Mucosa of rectum (tissue), 2 donors: ENCODE measurements around the gene TRIP4.
"Not testable (repeated sequence)": the region's sequence is repeated elsewhere in the genome, so short reads cannot be mapped to it uniquely, and the experiment has no call there.

Source experiments
- H3K27ac ChIP-seq, 2 donors: one replicate each; pipeline ENCODE4 v1.7.0; 2013; ENCODE audit warnings: inconsistent platforms in 2 of 2, low read depth in 2 of 2, low read length in 2 of 2
- H3K27me3 ChIP-seq, 2 donors: one replicate each; pipeline ENCODE4 v1.7.0; 2013; ENCODE audit warnings: low read length in 2 of 2; ENCODE audit not compliant: control insufficient read depth in 2 of 2, insufficient read depth in 2 of 2
- H3K36me3 ChIP-seq, 2 donors: one replicate each; pipeline ENCODE4 v1.7.0; 2013; ENCODE audit warnings: low read length in 2 of 2; ENCODE audit not compliant: control insufficient read depth in 2 of 2, insufficient read depth in 2 of 2
- H3K4me1 ChIP-seq, 2 donors: one replicate each; pipeline ENCODE4 v1.7.0; 2013; ENCODE audit warnings: low read length in 2 of 2, mild to moderate bottlenecking in 1 of 2; ENCODE audit not compliant: control insufficient read depth in 2 of 2, insufficient read depth in 2 of 2
- H3K4me3 ChIP-seq, 2 donors: one replicate each; pipeline ENCODE4 v1.7.0; 2013; ENCODE audit warnings: low read length in 2 of 2
- H3K9ac ChIP-seq, 2 donors: one replicate each; pipeline ENCODE4 v1.7.0; 2013; ENCODE audit warnings: low read length in 2 of 2, low read depth in 1 of 2, mild to moderate bottlenecking in 1 of 2
- H3K9me3 ChIP-seq, 2 donors: one replicate each; pipeline ENCODE4 v1.7.0; 2013; ENCODE audit warnings: low read length in 2 of 2; ENCODE audit not compliant: control insufficient read depth in 2 of 2
- donor health status: healthy.
- donor health status: Normal muscosa, but diverticular disease.

Gene TRIP4

DNA sequence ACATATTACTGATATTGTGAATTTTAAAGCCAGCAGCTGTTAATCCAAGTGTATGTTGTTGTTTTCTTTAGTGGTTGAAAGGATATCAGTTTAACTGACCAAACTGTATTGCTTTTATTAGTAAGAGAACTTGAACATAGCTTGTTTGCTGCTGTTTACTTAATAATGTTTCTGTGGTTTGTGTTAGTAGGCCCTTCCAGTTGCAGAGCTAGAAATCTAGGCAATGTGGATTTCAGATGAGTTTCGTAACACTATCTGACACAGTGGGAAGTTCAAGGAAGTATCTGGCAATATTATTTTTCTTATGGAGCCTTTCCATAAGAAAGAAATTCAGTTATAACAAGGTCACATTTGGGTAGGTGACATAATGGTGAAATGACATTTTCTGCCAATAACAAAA lies 91.2 kb downstream of the TRIP4 start:
- no peak overlapping the region for H3K4me3 ChIP-seq
- no peaks in the 10 kb centered on the region for H3K36me3 ChIP-seq
- no peaks in the 10 kb centered on the region for H3K9me3 ChIP-seq
- no peaks in the 10 kb centered on the region for H3K4me1 ChIP-seq
- H3K9ac ChIP-seq = no peak overlapping the region
- H3K27ac ChIP-seq = no peak overlapping the region
- H3K27me3 ChIP-seq = no peaks in the 10 kb centered on the region

GRCh38 chr15:64480891-64481290 lies 93.3 kb downstream of the TRIP4 start:
- H3K4me3 ChIP-seq = no peak overlapping the region
- no peaks in the 10 kb centered on the region for H3K27me3 ChIP-seq
- no peaks in the 10 kb centered on the region for H3K9me3 ChIP-seq
- H3K4me1 ChIP-seq = no peaks in the 10 kb centered on the region
- no peak overlapping the region for H3K27ac ChIP-seq
- H3K36me3 ChIP-seq = no peaks in the 10 kb centered on the region
- H3K9ac ChIP-seq = no peak overlapping the region

DNA sequence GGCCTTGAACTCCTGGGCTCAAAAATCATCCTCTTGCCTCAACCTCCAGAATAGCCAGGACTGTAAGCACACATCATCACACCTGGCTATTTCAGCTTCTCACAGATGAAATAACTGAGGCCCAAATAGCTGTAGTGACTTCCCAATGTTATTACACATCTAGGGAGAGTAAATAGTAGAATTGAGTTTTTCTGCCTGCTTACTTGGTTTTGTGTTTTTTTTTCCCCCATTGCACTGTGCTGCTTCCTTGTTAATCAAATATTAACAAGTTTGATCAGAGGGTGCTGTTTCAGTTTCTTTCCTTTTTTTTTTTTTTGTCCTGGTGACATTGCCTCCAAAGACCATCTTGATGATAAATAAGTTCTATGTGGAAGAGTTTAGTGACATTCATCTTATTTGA lies 96.1 kb downstream of the TRIP4 start:
- no peak overlapping the region for H3K4me3 ChIP-seq
- no peak overlapping the region for H3K27ac ChIP-seq
- H3K9ac ChIP-seq = no peak overlapping the region

DNA sequence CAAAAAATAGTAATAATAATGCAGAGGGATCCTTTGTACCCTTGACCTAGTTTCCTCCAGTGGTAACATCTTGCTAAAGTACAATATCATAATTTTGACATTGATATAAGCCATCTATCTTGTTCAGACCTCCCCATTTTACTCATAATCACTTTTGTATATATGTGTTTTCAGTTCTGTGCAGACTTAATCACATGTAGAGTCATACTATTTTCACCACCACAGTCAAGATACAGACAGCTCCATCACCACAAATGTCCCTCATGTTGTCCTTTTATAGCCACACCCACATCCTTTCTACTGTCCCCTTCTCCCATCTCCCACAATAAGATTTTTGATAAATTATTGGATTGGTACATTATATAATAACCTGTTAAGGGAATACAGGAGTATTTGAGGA lies 98.2 kb downstream of the TRIP4 start:
- Histone ChIP-seq H3K4me1 (no peaks in the 10 kb centered on the region), H3K9ac (no peak overlapping the region), H3K27me3 (no peaks in the 10 kb centered on the region), H3K36me3 (no peaks in the 10 kb centered on the region), H3K27ac (no peak overlapping the region), H3K9me3 (no peaks in the 10 kb centered on the region), H3K4me3 (no peak overlapping the region)

More for the DNA sequence above, 96.1 kb downstream of the TRIP4 start:
- H3K36me3 ChIP-seq = no peaks in the 10 kb centered on the region
- no peaks in the 10 kb centered on the region for H3K27me3 ChIP-seq
- no peaks in the 10 kb centered on the region for H3K4me1 ChIP-seq
- H3K9me3 ChIP-seq = no peaks in the 10 kb centered on the region

GRCh38 chr15:64490598-64491259 lies 103.1 kb downstream of the TRIP4 start:
- no peaks in the 10 kb centered on the region for H3K9me3 ChIP-seq
- H3K4me3 ChIP-seq = no peak overlapping the region
- no peaks in the 10 kb centered on the region for H3K27me3 ChIP-seq
- H3K27ac ChIP-seq = no peak overlapping the region
- H3K9ac ChIP-seq = no peak overlapping the region
- H3K4me1 ChIP-seq = no peaks in the 10 kb centered on the region
- H3K36me3 ChIP-seq = no peaks in the 10 kb centered on the region

GRCh38 chr15:64493641-64494040 lies 106.0 kb downstream of the TRIP4 start:
- H3K4me1 ChIP-seq = no peaks in the 10 kb centered on the region
- no peak overlapping the region for H3K27ac ChIP-seq

GRCh38 chr15:64495968-64496367 lies 108.3 kb downstream of the TRIP4 start:
- not testable (repeated sequence) for H3K4me1 ChIP-seq, H3K27me3 ChIP-seq, H3K27ac ChIP-seq, H3K4me3 ChIP-seq, H3K9ac ChIP-seq, H3K9me3 ChIP-seq
- peaks cover 10 to 15% of the 10 kb centered on the region in 2 donors for H3K36me3 ChIP-seq

More at GRCh38 chr15:64493641-64494040, 106.0 kb downstream of the TRIP4 start:
- no peaks in the 10 kb centered on the region for H3K9me3 ChIP-seq
- no peaks in the 10 kb centered on the region for H3K36me3 ChIP-seq
- no peak overlapping the region for H3K9ac ChIP-seq
- H3K4me3 ChIP-seq = no peak overlapping the region
- H3K27me3 ChIP-seq = no peaks in the 10 kb centered on the region

DNA sequence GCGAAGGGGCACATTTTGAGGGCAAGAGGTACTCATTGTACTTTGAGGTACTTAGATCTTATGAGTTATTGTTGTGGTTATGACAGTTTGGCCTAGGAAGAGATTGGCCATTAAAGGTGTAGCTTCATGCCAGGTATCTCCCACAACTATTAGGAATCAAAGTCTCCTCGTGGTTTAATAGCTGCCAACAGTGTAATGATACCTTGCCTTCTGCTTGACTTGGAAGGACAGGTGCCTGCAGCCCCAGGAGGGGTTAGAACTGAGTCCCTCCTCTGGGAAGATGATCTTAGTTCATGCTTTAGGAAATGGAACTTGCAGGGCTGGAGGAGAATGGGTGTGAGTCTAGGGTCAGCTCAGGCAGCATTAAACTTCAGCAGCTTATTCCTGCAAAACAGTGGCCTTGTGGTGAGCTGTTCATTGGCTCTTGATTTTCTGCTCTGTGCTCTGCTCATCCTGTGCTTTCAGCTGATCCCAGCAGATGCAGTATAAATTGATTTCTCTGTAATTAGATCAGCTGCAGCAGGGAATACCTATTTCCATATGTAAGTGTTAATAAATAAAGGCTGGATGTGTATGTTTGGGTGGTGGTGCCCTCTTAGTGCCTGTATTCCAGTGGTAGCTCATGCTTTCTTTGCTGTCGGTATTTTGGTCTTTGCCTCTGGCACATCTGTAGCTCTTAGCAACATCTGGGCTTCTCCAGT lies 113.2 kb downstream of the TRIP4 start:
- Histone ChIP-seq H3K36me3 (peaks cover 15 to 17% of the 10 kb centered on the region in 2 donors), H3K4me1 (peaks cover 14 to 15% of the 10 kb centered on the region in 2 donors), H3K4me3 (no peak overlapping the region), H3K27ac (no peak overlapping the region), H3K27me3 (no peaks in the 10 kb centered on the region), H3K9me3 (no peaks in the 10 kb centered on the region), H3K9ac (no peak overlapping the region)

GRCh38 chr15:64501396-64501715 lies 113.7 kb downstream of the TRIP4 start:
- Histone ChIP-seq H3K9me3 (no peaks in the 10 kb centered on the region), H3K36me3 (peaks cover 15 to 17% of the 10 kb centered on the region in 2 donors), H3K4me1 (peaks cover 14 to 15% of the 10 kb centered on the region in 2 donors), H3K9ac (no peak overlapping the region), H3K27me3 (no peaks in the 10 kb centered on the region), H3K4me3 (no peak overlapping the region), H3K27ac (no peak overlapping the region)

DNA sequence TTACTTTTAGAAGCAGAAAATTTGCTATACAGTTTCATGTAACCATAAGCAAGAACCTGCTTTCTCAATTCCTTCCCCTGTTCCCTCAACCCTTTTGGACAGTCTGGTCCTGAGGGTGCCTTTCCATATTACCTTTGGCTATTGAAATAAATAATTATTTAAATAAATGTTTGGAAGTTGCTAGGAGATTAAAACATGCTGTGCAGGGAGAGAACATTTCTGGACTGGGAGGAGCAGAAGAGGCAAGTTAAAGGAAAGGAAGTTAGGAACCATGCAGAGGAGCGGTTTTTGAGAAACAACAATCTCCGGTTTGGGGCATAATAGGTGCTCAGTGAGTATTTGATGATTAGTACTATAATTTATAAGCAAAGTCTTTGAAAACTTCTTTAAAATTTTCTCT lies 114.5 kb downstream of the TRIP4 start:
- Histone ChIP-seq H3K4me3 (no peak overlapping the region), H3K9ac (no peak overlapping the region), H3K27ac (no peak overlapping the region), H3K36me3 (peaks cover 15 to 17% of the 10 kb centered on the region in 2 donors), H3K4me1 (peaks cover 18 to 20% of the 10 kb centered on the region in 2 donors), H3K27me3 (no peaks in the 10 kb centered on the region), H3K9me3 (no peaks in the 10 kb centered on the region)
